ENCODE results near the gene LIPM. TPM values are rescaled to one million over a fixed set of nuclear protein-coding genes. Genes with fewer than 3 reads are reported as not detected.

The LIPM gene
- total and polyA plus RNA-seq, 2 of the 13 experiments (the other 11 are each of a cell fraction or from before 2014, with no cell fraction given), result not detected

GRCh38 chr10:88788924-88789323 is 13.6 kb upstream of the LIPM start:
- Histone ChIP-seq H3K79me2 (ENCODE audit: insufficient read depth, low read length) (no peaks in the 10 kb centered on the region), H3K4me1 (ENCODE audit: insufficient read depth, low read length) (no peaks in the 10 kb centered on the region), H3K27ac (ENCODE audit: extremely low read length, insufficient read depth, low read length) (no peak overlapping the region), H2AFZ (ENCODE audit: low read length) (no peak overlapping the region), H3K4me2 (ENCODE audit: low read depth, low read length) (no peak overlapping the region), H3K36me3 (replicated peaks in 1 of 2; ENCODE audit: control insufficient read depth in 1 of 2, insufficient read depth in 2 of 2, low read length in 2 of 2) (no peaks in the 10 kb centered on the region), H4K20me1 (ENCODE audit: insufficient read depth, low read length) (no peaks in the 10 kb centered on the region), H3K27me3 (ENCODE audit: control insufficient read depth in 1 of 2, insufficient read depth in 2 of 2, low read length in 2 of 2) (no peaks in the 10 kb centered on the region), H3K9me3 (ENCODE audit: low read length) (no peaks in the 10 kb centered on the region), H3K4me3 (replicated peaks in 1 of 3; ENCODE audit: insufficient read depth in 1 of 3, low read depth in 2 of 3, low read length in 3 of 3) (no peak overlapping the region), H3K9ac (ENCODE audit: insufficient read depth, low read depth, low read length) (no peak overlapping the region)
- intact Hi-C loops (cut with micrococcal nuclease; ENCODE audit: unreplicated experiment) (no loop called here), in situ Hi-C loops (cut with HindIII; ENCODE audit: extremely low pct_ligation_motif_present, low pct_unique_long_range_greater_than_20kb) (no loop called here)
- ATAC-seq, result no peak
- POLR2A ChIA-PET, result no interaction called here
- no peak for FAIRE-seq
- no peak for DNase-seq (ENCODE audit: low spot score)
- no TSS peak for BruUV-seq (replicated peaks)
- CTCF ChIA-PET (ENCODE audit: low intra/inter-chr PET ratio, low total read pairs), result no interaction called here
- TF ChIP-seq ZNF709 (CRISPR knock-in tag; IDR thresholded peaks at IDR 0.05), result no peak
- no peak for TF ChIP-seq CEBPZ (IDR thresholded peaks at IDR 0.05; ENCODE audit: low read length)
- no peak for TF ChIP-seq TRAFD1 (CRISPR knock-in tag; IDR thresholded peaks at IDR 0.05; ENCODE audit: borderline replicate concordance)
- TF ChIP-seq, protein P1, sequence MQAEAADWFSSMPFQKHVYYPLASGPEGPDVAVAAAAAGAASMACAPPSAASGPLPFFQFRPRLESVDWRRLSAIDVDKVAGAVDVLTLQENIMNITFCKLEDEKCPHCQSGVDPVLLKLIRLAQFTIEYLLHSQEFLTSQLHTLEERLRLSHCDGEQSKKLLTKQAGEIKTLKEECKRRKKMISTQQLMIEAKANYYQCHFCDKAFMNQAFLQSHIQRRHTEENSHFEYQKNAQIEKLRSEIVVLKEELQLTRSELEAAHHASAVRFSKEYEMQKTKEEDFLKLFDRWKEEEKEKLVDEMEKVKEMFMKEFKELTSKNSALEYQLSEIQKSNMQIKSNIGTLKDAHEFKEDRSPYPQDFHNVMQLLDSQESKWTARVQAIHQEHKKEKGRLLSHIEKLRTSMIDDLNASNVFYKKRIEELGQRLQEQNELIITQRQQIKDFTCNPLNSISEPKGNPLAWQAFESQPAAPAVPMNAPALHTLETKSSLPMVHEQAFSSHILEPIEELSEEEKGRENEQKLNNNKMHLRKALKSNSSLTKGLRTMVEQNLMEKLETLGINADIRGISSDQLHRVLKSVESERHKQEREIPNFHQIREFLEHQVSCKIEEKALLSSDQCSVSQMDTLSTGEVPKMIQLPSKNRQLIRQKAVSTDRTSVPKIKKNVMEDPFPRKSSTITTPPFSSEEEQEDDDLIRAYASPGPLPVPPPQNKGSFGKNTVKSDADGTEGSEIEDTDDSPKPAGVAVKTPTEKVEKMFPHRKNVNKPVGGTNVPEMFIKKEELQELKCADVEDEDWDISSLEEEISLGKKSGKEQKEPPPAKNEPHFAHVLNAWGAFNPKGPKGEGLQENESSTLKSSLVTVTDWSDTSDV (CRISPR knock-in tag; IDR thresholded peaks at IDR 0.05), result no peak
- no peak for TF ChIP-seq ZNF501 (CRISPR knock-in tag; IDR thresholded peaks at IDR 0.05)
- TF ChIP-seq CHD2 (IDR thresholded peaks at IDR 0.05; ENCODE audit: low read depth, low read length), result no peak
- TF ChIP-seq, protein P2, sequence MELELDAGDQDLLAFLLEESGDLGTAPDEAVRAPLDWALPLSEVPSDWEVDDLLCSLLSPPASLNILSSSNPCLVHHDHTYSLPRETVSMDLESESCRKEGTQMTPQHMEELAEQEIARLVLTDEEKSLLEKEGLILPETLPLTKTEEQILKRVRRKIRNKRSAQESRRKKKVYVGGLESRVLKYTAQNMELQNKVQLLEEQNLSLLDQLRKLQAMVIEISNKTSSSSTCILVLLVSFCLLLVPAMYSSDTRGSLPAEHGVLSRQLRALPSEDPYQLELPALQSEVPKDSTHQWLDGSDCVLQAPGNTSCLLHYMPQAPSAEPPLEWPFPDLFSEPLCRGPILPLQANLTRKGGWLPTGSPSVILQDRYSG (CRISPR knock-in tag; IDR thresholded peaks at IDR 0.05), result no peak
- no peak for TF ChIP-seq ELF1 (CRISPR knock-in tag; IDR thresholded peaks at IDR 0.05)
- TF ChIP-seq BCLAF1 (IDR thresholded peaks at IDR 0.05), result no peak
- no peak for TF ChIP-seq TFAP4 (IDR thresholded peaks at IDR 0.05; ENCODE audit: borderline replicate concordance, low read depth)
- no peak for TF ChIP-seq TFDP2 (CRISPR knock-in tag; IDR thresholded peaks at IDR 0.05)
